Upper lobe of left lung (tissue), 6 donors: ENCODE data around the gene RABGEF1. TPM values are rescaled to one million over a fixed set of nuclear protein-coding genes. Genes with fewer than 3 reads are reported as not detected.

Source experiments
- ATAC-seq, 2 donors: fragments of 200-7000 bp; cut with Tn5 transposase; one replicate each; pipeline ENCODE4 v1.9.1; 2022; ENCODE audit warnings: mild to moderate bottlenecking in 2 of 2, moderate library complexity in 2 of 2; ENCODE audit not compliant: low FRiP score in 2 of 2
- DNase-seq, 2 donors: peaks; one replicate each; pipeline ENCODE4 v3.0.0-alpha.2; 2019 to 2020
- H3K27ac ChIP-seq, 4 donors: fragments of 200-600 bp; sonication (generic); one replicate each; pipeline ENCODE4 v1.5.1; 2016 to 2019
- H3K27me3 ChIP-seq, 4 donors: fragments of 200-600 bp; sonication (generic); one replicate each; pipeline ENCODE4 v1.5.1; 2017 to 2019
- H3K36me3 ChIP-seq, 4 donors: fragments of 200-600 bp; sonication (generic); one replicate each; pipeline ENCODE4 v1.5.1; 2016 to 2019
- H3K4me1 ChIP-seq, 4 donors: fragments of 200-600 bp; sonication (generic); one replicate each; pipeline ENCODE4 v1.5.1; 2018 to 2019
- H3K4me3 ChIP-seq, 4 donors: fragments of 200-600 bp; sonication (generic); one replicate each; pipeline ENCODE4 v1.5.1; 2017 to 2019; ENCODE audit warnings: mild to moderate bottlenecking in 2 of 4, moderate library complexity in 1 of 4
- H3K9me3 ChIP-seq, 4 donors: fragments of 200-600 bp; sonication (generic); one replicate each; pipeline ENCODE4 v1.5.1; 2018 to 2019
- EP300 ChIP-seq, 4 donors: sonication (generic); formaldehyde crosslinking; IDR thresholded peaks; one replicate each; pipeline ENCODE4 v1.5.1; 2017; ENCODE audit warnings: antibody characterized with exemption in 4 of 4, control low read depth in 2 of 4
- POLR2A ChIP-seq, 4 donors: fragments of 450-650 bp; IDR thresholded peaks; one replicate each; pipeline ENCODE4 v1.5.1; 2016 to 2017; ENCODE audit warnings: antibody characterized with exemption in 4 of 4, mild to moderate bottlenecking in 2 of 4
- POLR2AphosphoS5 ChIP-seq, 2 donors: sonication (generic); formaldehyde crosslinking; IDR thresholded peaks; one replicate each; pipeline ENCODE4 v1.5.1; 2017; ENCODE audit warnings: antibody characterized with exemption in 2 of 2
- WGBS, 2 donors: methylation state at CpG; one replicate each; pipeline ENCODE4 v1.1.5; 2017 to 2018; 5-methylcytosine and 5-hydroxymethylcytosine counted together
- total RNA-seq, 6 donors: library from RNA; depleted of rRNA in 4 of 6; stranded (reverse); fragments of >200 nt in 4 of 6; gene quantifications; one replicate each; pipeline versions ENCODE4 v1.1.0 to v1.2.1, GENCODE V29; 2016 to 2021
- TF ChIP-seq, protein P1 (sequence below), 6 experiments: fragments of 450-650 bp in 4 of 6; fragments of 200-600 bp in 2 of 6; sonication (generic) in 2 of 6; IDR thresholded peaks; one replicate each; pipeline ENCODE4 v1.5.1; 2016 to 2019; ENCODE audit warnings: antibody characterized with exemption in 6 of 6
- donor health status: DM: no; HTN: no; CAD: no; lungs with moderate emphysema.
- donor health status: DM: no; HTN: yes; CAD: no; lungs with severe emphysema.

RABGEF1 gene
- total RNA-seq, 6 donors from 2014 or later: 20.7 to 35.6 (median 30.3) TPM

DNA sequence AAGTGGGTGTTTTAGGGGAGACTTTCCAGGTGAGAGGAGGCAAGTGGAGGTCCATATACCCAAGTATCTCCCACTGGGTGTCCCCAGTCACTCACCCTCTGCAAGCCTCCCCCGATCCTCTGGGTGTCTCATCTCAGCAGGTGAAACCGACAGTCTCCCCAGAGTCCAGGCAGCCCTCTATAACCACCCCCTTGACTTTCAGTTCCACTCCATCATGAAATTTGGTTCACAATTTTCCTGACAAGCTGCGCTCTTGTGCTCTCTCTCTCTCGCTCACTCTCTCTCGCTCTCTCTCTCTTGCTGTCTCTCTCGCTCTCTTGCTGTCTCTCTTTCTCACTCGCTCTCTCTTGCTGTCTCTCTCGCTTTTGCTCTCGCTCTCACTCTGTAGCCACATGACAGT is 8.1 kb upstream of the RABGEF1 start:
- 92 to 94% methylated on average over 9 of the region's 9 CpGs for WGBS, 2 donors
- ATAC-seq (no peak), DNase-seq (no peak)
- Histone ChIP-seq H3K4me1 (peaks cover 0 to 6% (median 0%) of the 10 kb centered on the region in 4 donors), H3K27me3 (no peaks in the 10 kb centered on the region), H3K9me3 (peaks cover 0 to 8% (median 6%) of the 10 kb centered on the region in 4 donors), H3K36me3 (no peaks in the 10 kb centered on the region), H3K27ac (no peak overlapping the region), H3K4me3 (no peak overlapping the region)
- TF ChIP-seq EP300 (IDR thresholded peaks at IDR 0.05) (no peak), POLR2A (IDR thresholded peaks at IDR 0.05) (no peak), POLR2AphosphoS5 (IDR thresholded peaks at IDR 0.05) (no peak)
- TF ChIP-seq, protein P1, sequence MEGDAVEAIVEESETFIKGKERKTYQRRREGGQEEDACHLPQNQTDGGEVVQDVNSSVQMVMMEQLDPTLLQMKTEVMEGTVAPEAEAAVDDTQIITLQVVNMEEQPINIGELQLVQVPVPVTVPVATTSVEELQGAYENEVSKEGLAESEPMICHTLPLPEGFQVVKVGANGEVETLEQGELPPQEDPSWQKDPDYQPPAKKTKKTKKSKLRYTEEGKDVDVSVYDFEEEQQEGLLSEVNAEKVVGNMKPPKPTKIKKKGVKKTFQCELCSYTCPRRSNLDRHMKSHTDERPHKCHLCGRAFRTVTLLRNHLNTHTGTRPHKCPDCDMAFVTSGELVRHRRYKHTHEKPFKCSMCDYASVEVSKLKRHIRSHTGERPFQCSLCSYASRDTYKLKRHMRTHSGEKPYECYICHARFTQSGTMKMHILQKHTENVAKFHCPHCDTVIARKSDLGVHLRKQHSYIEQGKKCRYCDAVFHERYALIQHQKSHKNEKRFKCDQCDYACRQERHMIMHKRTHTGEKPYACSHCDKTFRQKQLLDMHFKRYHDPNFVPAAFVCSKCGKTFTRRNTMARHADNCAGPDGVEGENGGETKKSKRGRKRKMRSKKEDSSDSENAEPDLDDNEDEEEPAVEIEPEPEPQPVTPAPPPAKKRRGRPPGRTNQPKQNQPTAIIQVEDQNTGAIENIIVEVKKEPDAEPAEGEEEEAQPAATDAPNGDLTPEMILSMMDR (IDR thresholded peaks at IDR 0.05): no peak

DNA sequence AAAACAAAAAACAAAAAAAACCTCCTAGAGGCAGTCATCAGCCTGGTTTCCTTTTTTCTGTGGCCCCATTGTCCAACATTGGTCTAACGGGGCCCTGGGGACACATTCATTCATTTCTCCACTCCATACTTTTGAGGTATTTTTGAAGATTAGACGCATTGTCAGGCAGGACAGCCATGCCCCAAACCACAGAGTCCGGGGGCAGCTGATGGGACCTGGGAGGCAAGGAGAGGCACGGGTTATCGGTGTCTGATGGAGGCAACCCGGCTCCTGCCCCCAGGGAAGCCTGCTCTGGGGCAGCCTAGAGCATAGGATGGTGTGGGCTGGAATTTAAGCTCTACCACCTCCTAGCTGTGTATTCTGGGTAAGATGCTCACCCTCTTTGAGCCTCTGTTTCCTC is 6.5 kb upstream of the RABGEF1 start:
- Histone ChIP-seq H3K4me3 (no peak overlapping the region), H3K36me3 (no peaks in the 10 kb centered on the region), H3K27ac (no peak overlapping the region), H3K9me3 (peaks cover 0 to 8% (median 6%) of the 10 kb centered on the region in 4 donors), H3K27me3 (no peaks in the 10 kb centered on the region), H3K4me1 (peaks cover 0 to 17% (median 1%) of the 10 kb centered on the region in 4 donors)
- no peak for ATAC-seq
- no peak for DNase-seq
- TF ChIP-seq EP300 (IDR thresholded peaks at IDR 0.05) (no peak), POLR2AphosphoS5 (IDR thresholded peaks at IDR 0.05) (no peak), POLR2A (IDR thresholded peaks at IDR 0.05) (no peak)
- WGBS, 2 donors: 89 to 92% methylated on average over 6 of the region's 6 CpGs

- WGBS, 2 donors: 90 to 99% methylated on average over 3 of the region's 3 CpGs
- Histone ChIP-seq H3K27ac (no peak overlapping the region), H3K9me3 (peaks cover 0 to 8% (median 6%) of the 10 kb centered on the region in 4 donors), H3K27me3 (no peaks in the 10 kb centered on the region), H3K4me1 (peaks cover 4 to 28% (median 7%) of the 10 kb centered on the region in 4 donors), H3K4me3 (no peak overlapping the region), H3K36me3 (no peaks in the 10 kb centered on the region)
- no peak for TF ChIP-seq EP300 (IDR thresholded peaks at IDR 0.05)
- TF ChIP-seq POLR2AphosphoS5 (IDR thresholded peaks at IDR 0.05): no peak
- TF ChIP-seq POLR2A (IDR thresholded peaks at IDR 0.05): no peak
- TF ChIP-seq, protein P1 (IDR thresholded peaks at IDR 0.05): no peak
- DNase-seq (no peak), ATAC-seq (no peak)
These were observed 5.4 kb upstream of the RABGEF1 start for GRCh38 chr7:66735154-66735553.

DNA sequence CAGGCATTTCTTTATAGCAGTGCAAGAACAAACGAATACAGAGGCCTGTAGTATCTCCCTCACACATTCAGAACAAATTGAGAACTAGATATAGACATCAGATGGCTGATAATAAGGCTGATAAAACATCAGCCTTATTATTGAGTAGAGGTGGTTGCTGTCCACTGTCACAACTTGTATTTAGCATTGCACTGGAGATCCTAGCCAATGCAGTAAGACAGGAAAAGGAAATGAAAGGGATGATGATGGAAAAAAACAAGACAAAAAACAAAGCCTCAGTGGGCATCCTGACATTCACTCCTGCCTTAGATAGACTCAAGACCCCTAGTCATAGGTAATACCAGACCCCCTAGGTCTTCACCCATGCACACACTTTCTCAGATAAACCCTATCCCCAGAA is 4.7 kb upstream of the RABGEF1 start:
- H3K9me3 ChIP-seq: peaks cover 0 to 8% (median 6%) of the 10 kb centered on the region in 4 donors
- no peaks in the 10 kb centered on the region for H3K36me3 ChIP-seq
- peaks cover 4 to 28% (median 7%) of the 10 kb centered on the region in 4 donors for H3K4me1 ChIP-seq
- ATAC-seq (no peak), DNase-seq (no peak)
- no peak overlapping the region for H3K4me3 ChIP-seq
- H3K27me3 ChIP-seq: no peaks in the 10 kb centered on the region
- no peak for TF ChIP-seq EP300 (IDR thresholded peaks at IDR 0.05)
- TF ChIP-seq POLR2AphosphoS5 (IDR thresholded peaks at IDR 0.05): no peak
- WGBS, 2 donors: 100% methylated on average over 1 of the region's 1 CpG
- H3K27ac ChIP-seq: no peak overlapping the region

GRCh38 chr7:66736892-66737291 is 3.6 kb upstream of the RABGEF1 start:
- H3K4me1 ChIP-seq: peaks cover 8 to 33% (median 12%) of the 10 kb centered on the region in 4 donors
- H3K27ac ChIP-seq: no peak overlapping the region
- WGBS, 2 donors: 92 to 99% methylated on average over 6 of the region's 6 CpGs
- DNase-seq (no peak), ATAC-seq (no peak)
- TF ChIP-seq, protein P1 (IDR thresholded peaks at IDR 0.05): no peak
- TF ChIP-seq EP300 (IDR thresholded peaks at IDR 0.05) (no peak), POLR2AphosphoS5 (IDR thresholded peaks at IDR 0.05) (no peak), POLR2A (IDR thresholded peaks at IDR 0.05) (no peak)
- H3K4me3 ChIP-seq: no peak overlapping the region
- no peaks in the 10 kb centered on the region for H3K36me3 ChIP-seq
- H3K27me3 ChIP-seq: no peaks in the 10 kb centered on the region
- peaks cover 0 to 8% (median 6%) of the 10 kb centered on the region in 4 donors for H3K9me3 ChIP-seq

- H3K9me3 ChIP-seq: peaks cover 0 to 8% (median 6%) of the 10 kb centered on the region in 4 donors
- H3K27me3 ChIP-seq: no peaks in the 10 kb centered on the region
- no peaks in the 10 kb centered on the region for H3K36me3 ChIP-seq
- peaks cover 11 to 41% (median 13%) of the 10 kb centered on the region in 4 donors for H3K4me1 ChIP-seq
- H3K4me3 ChIP-seq: no peak overlapping the region
- ATAC-seq (no peak), DNase-seq (no peak)
- H3K27ac ChIP-seq: no peak overlapping the region
- 83 to 94% methylated on average over 6 of the region's 6 CpGs for WGBS, 2 donors
- TF ChIP-seq POLR2A (IDR thresholded peaks at IDR 0.05) (no peak), EP300 (IDR thresholded peaks at IDR 0.05) (no peak), POLR2AphosphoS5 (IDR thresholded peaks at IDR 0.05) (no peak)
- TF ChIP-seq, protein P1 (IDR thresholded peaks at IDR 0.05): no peak
These were observed 2.9 kb upstream of the RABGEF1 start for GRCh38 chr7:66737667-66738066.
